Measurements from ENCODE around the gene COL27A1. TPM values are rescaled to one million over a fixed set of nuclear protein-coding genes. Genes with fewer than 3 reads are reported as not detected.

The COL27A1 gene
- total RNA-seq, 4 donors from 2014 or later, result 2.1 to 9.0 (median 3.8) TPM

GRCh38 chr9:114117996-114118830 is 37.1 kb upstream of the COL27A1 start:
- 61% methylated on average over 21 of the region's 21 CpGs; no CpG with 5 or more reads in 1 of the 2 donors for WGBS, 2 donors (ENCODE audit: low coverage in 1 of 2)
- Histone ChIP-seq H3K4me3 (no peak overlapping the region), H3K27ac (no peak overlapping the region), H3K36me3 (no peaks in the 10 kb centered on the region), H3K4me1 (peaks cover 0 to 5% (median 0%) of the 10 kb centered on the region in 4 donors), H3K27me3 (peaks cover 5% of the 10 kb centered on the region), H3K9me3 (no peaks in the 10 kb centered on the region)
- in situ Hi-C loops (cut with MboI; ENCODE audit: low pct_ligation_motif_present in 1 of 4, low pct_unique_long_range_greater_than_20kb in 1 of 4, low sequenced_read_pairs in 3 of 4) (no loop called here), intact Hi-C loops (cut with DNase I; ENCODE audit: low total_unique reads) (no loop called here)
- no peak for DNase-seq
- no peak for TF ChIP-seq POLR2AphosphoS5 (IDR thresholded peaks at IDR 0.05)
- no peak for TF ChIP-seq EP300 (IDR thresholded peaks at IDR 0.05; ENCODE audit: low read depth)
- no peak for TF ChIP-seq CTCF (IDR thresholded peaks at IDR 0.05)

- Histone ChIP-seq H3K36me3 (no peaks in the 10 kb centered on the region), H3K4me1 (peaks cover 0 to 5% (median 0%) of the 10 kb centered on the region in 4 donors), H3K4me3 (no peak overlapping the region), H3K27me3 (peaks cover 5% of the 10 kb centered on the region), H3K27ac (no peak overlapping the region), H3K9me3 (no peaks in the 10 kb centered on the region)
- 30 to 40% methylated on average over 1 to 9 of the region's 9 CpGs for WGBS, 2 donors (ENCODE audit: low coverage in 1 of 2)
- in situ Hi-C loops (cut with MboI; ENCODE audit: low pct_ligation_motif_present in 1 of 4, low pct_unique_long_range_greater_than_20kb in 1 of 4, low sequenced_read_pairs in 3 of 4) (no loop called here), intact Hi-C loops (cut with DNase I; ENCODE audit: low total_unique reads) (no loop called here)
- no peak for DNase-seq
- TF ChIP-seq POLR2AphosphoS5 (IDR thresholded peaks at IDR 0.05) (no peak), CTCF (IDR thresholded peaks at IDR 0.05) (no peak), EP300 (IDR thresholded peaks at IDR 0.05; ENCODE audit: low read depth) (no peak), POLR2A (IDR thresholded peaks at IDR 0.05) (no peak)
Observed at GRCh38 chr9:114119242-114120191, 35.8 kb upstream of the COL27A1 start.

GRCh38 chr9:114120192-114121014 is 34.9 kb upstream of the COL27A1 start:
- DNase-seq, result no peak

More at GRCh38 chr9:114120192-114121014, 34.9 kb upstream of the COL27A1 start:
- TF ChIP-seq EP300 (IDR thresholded peaks at IDR 0.05; ENCODE audit: low read depth) (no peak), POLR2A (IDR thresholded peaks at IDR 0.05) (no peak), CTCF (IDR thresholded peaks at IDR 0.05) (no peak), POLR2AphosphoS5 (IDR thresholded peaks at IDR 0.05) (no peak)
- no peak overlapping the region for H3K27ac ChIP-seq
- H3K27me3 ChIP-seq, result peaks cover 5% of the 10 kb centered on the region
- peaks cover 0 to 5% (median 0%) of the 10 kb centered on the region in 4 donors for H3K4me1 ChIP-seq
- WGBS, 2 donors (ENCODE audit: low coverage in 1 of 2), result 40 to 59% methylated on average over 2 to 4 of the region's 4 CpGs
- in situ Hi-C loops (cut with MboI; ENCODE audit: low pct_ligation_motif_present in 1 of 4, low pct_unique_long_range_greater_than_20kb in 1 of 4, low sequenced_read_pairs in 3 of 4), result no loop called here
- intact Hi-C loops (cut with DNase I; ENCODE audit: low total_unique reads), result no loop called here
- H3K4me3 ChIP-seq, result no peak overlapping the region
- no peaks in the 10 kb centered on the region for H3K9me3 ChIP-seq
- H3K36me3 ChIP-seq, result no peaks in the 10 kb centered on the region

Data from transverse colon (tissue), 4 donors.